ENCODE results near the gene DNAI2. TPM values are rescaled to one million over a fixed set of nuclear protein-coding genes. Genes with fewer than 3 reads are reported as not detected.
A peak's percentile ranks its signal among the peaks of the same experiment; 100 is the strongest.

DNAI2 gene
- total and polyA plus RNA-seq, 3 donors from 2014 or later: 19.6 to 80.5 (median 26.9) TPM

- Histone ChIP-seq H3K4me3 (no peak overlapping the region), H3K27me3 (no peaks in the 10 kb centered on the region), H3K4me1 (no peaks in the 10 kb centered on the region), H3K27ac (no peak overlapping the region), H3K36me3 (ENCODE audit: low read depth, missing control alignments) (no peaks in the 10 kb centered on the region), H3K9me3 (no peaks in the 10 kb centered on the region)
- WGBS, 2 donors: 63 to 64% methylated on average over 13 to 15 of the region's 15 CpGs
- intact Hi-C loops (cut with DNase I; ENCODE audit: low total_unique reads): no loop called here
- TF ChIP-seq POLR2A (IDR thresholded peaks at IDR 0.05) (no peak), CTCF (IDR thresholded peaks at IDR 0.05) (no peak)
- peak; percentile 73 for DNase-seq
Measured at GRCh38 chr17:74307984-74308773, 34.1 kb downstream of the DNAI2 start.

- no peaks in the 10 kb centered on the region for H3K9me3 ChIP-seq
- 91 to 92% methylated on average over 12 of the region's 12 CpGs for WGBS, 2 donors
- TF ChIP-seq CTCF (IDR thresholded peaks at IDR 0.05) (no peak), POLR2A (IDR thresholded peaks at IDR 0.05) (no peak)
- no peak overlapping the region for H3K27ac ChIP-seq
- no peak for DNase-seq
- H3K36me3 ChIP-seq (ENCODE audit: low read depth, missing control alignments): no peaks in the 10 kb centered on the region
- intact Hi-C loops (cut with DNase I; ENCODE audit: low total_unique reads): no loop called here
- no peaks in the 10 kb centered on the region for H3K27me3 ChIP-seq
- no peak overlapping the region for H3K4me3 ChIP-seq
- H3K4me1 ChIP-seq: no peaks in the 10 kb centered on the region
Measured at GRCh38 chr17:74309902-74310301, 35.9 kb downstream of the DNAI2 start.

DNA sequence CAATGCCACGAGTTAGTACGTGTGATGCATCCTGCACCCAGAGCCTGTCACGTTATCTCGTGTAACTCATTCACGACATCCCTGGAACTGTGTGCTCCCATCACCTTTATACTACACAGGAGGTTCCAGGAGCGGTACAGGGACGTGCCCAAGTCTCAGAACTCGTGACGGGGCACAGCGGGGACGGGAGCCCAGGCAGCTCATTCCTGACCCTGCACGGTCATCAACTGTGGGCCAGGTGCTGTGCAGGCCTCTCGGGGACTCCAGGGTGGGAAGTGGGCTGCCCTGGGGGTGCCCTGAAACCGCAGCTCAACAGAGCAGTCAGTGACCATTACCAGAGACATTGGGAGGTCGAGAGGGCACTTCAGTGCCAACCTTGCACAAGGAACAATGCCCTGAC is 40.8 kb downstream of the DNAI2 start:
- Histone ChIP-seq H3K4me1 (no peaks in the 10 kb centered on the region), H3K9me3 (no peaks in the 10 kb centered on the region), H3K27me3 (no peaks in the 10 kb centered on the region), H3K4me3 (no peak overlapping the region), H3K36me3 (ENCODE audit: low read depth, missing control alignments) (no peaks in the 10 kb centered on the region), H3K27ac (no peak overlapping the region)
- DNase-seq: no peak
- TF ChIP-seq POLR2A (IDR thresholded peaks at IDR 0.05) (no peak), CTCF (IDR thresholded peaks at IDR 0.05) (no peak)
- WGBS, 2 donors: 89% methylated on average over 12 to 15 of the region's 15 CpGs
- intact Hi-C loops (cut with DNase I; ENCODE audit: low total_unique reads): no loop called here

- TF ChIP-seq CTCF (IDR thresholded peaks at IDR 0.05) (no peak), POLR2A (IDR thresholded peaks at IDR 0.05) (no peak)
- WGBS, 2 donors: 65 to 69% methylated on average over 8 to 10 of the region's 10 CpGs
- H3K27ac ChIP-seq: no peak overlapping the region
- H3K36me3 ChIP-seq (ENCODE audit: low read depth, missing control alignments): no peaks in the 10 kb centered on the region
- H3K9me3 ChIP-seq: no peaks in the 10 kb centered on the region
- intact Hi-C loops (cut with DNase I; ENCODE audit: low total_unique reads): no loop called here
- no peak overlapping the region for H3K4me3 ChIP-seq
- H3K27me3 ChIP-seq: no peaks in the 10 kb centered on the region
- no peak for DNase-seq
- no peaks in the 10 kb centered on the region for H3K4me1 ChIP-seq
Measured at GRCh38 chr17:74316220-74316619, 42.2 kb downstream of the DNAI2 start.

DNA sequence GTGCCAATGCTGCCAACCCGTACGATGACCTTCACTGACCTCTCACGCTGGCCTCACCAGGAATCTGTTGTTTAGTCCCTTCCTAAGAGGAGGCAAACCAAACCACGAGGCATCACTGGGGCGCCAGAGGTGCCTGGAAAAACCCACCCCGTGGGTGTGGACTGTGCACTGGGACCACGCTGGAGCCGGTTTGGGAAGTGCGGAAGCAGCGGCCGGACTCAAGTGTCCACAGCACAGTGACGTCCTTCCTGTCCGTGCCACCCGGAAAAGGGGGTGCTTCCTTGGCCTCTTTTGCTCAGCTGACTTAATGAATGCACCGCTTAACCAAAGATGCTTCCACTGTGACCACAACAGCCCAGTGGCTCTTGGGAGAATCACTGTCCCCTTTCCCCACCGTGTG is 43.0 kb downstream of the DNAI2 start:
- Histone ChIP-seq H3K9me3 (no peaks in the 10 kb centered on the region), H3K4me3 (no peak overlapping the region), H3K4me1 (no peaks in the 10 kb centered on the region), H3K36me3 (ENCODE audit: low read depth, missing control alignments) (no peaks in the 10 kb centered on the region), H3K27me3 (no peaks in the 10 kb centered on the region), H3K27ac (no peak overlapping the region)
- 80 to 84% methylated on average over 13 to 16 of the region's 16 CpGs for WGBS, 2 donors
- TF ChIP-seq POLR2A (IDR thresholded peaks at IDR 0.05) (no peak), CTCF (IDR thresholded peaks at IDR 0.05) (no peak)
- intact Hi-C loops (cut with DNase I; ENCODE audit: low total_unique reads): no loop called here
- DNase-seq: no peak

All from testis (tissue), 3 donors.